Measurements from ENCODE around the gene GIT2.

The GIT2 gene

GRCh38 chr12:109896188-109896587 is 100.0 kb downstream of the GIT2 start:
- no peak for TF ChIP-seq CTCF (IDR thresholded peaks at IDR 0.05)

GRCh38 chr12:109894939-109895338 is 101.2 kb downstream of the GIT2 start:
- no peak for TF ChIP-seq CTCF (IDR thresholded peaks at IDR 0.05)

GRCh38 chr12:109893261-109893995 is 102.7 kb downstream of the GIT2 start:
- TF ChIP-seq CTCF (IDR thresholded peaks at IDR 0.05): no peak

- no peak for TF ChIP-seq CTCF (IDR thresholded peaks at IDR 0.05)
Measured at GRCh38 chr12:109892748-109893147, 103.4 kb downstream of the GIT2 start.

GRCh38 chr12:109892165-109892715 is 103.9 kb downstream of the GIT2 start:
- no peak for TF ChIP-seq CTCF (IDR thresholded peaks at IDR 0.05)

- no peak for TF ChIP-seq CTCF (IDR thresholded peaks at IDR 0.05)
Measured at GRCh38 chr12:109890620-109891170, 105.5 kb downstream of the GIT2 start.

- TF ChIP-seq CTCF (IDR thresholded peaks at IDR 0.05): no peak
Measured at GRCh38 chr12:109888179-109889020, 107.8 kb downstream of the GIT2 start.

Measured in LNCAP (cell line).